ENCODE measurements around the gene MICU1.

- TF ChIP-seq POLR2A (IDR thresholded peaks at IDR 0.05) (no peak), CTCF (IDR thresholded peaks at IDR 0.05) (no peak), EP300 (IDR thresholded peaks at IDR 0.05; ENCODE audit: low read depth) (no peak), POLR2AphosphoS5 (IDR thresholded peaks at IDR 0.05) (no peak)
These were observed 207.9 kb downstream of the MICU1 start for GRCh38 chr10:72417971-72418370.

Data from transverse colon (tissue), 4 donors.